ENCODE measurements around the gene PARM1.

PARM1 gene

GRCh38 chr4:75018811-75019479, 86.0 kb downstream of the PARM1 start:
- ChIA-PET CTCF (interaction anchor here (1.2 to 2.2 kb wide), 3 partner anchors 11 to 86 kb away, joined by 3 to 6 read pairs (median 4); partner anchors contain the start of gene PARM1), POLR2A (no interaction called here)

GRCh38 chr4:75025431-75025830, 92.5 kb downstream of the PARM1 start:
- POLR2A ChIA-PET, result no interaction called here
- TF ChIP-seq CTCF (IDR thresholded peaks at IDR 0.05; ENCODE audit: control extremely low read depth, extremely low read depth, low read depth, missing control alignments), result no peak

More at GRCh38 chr4:75018811-75019479, 86.0 kb downstream of the PARM1 start:
- no peak for TF ChIP-seq CTCF (IDR thresholded peaks at IDR 0.05; ENCODE audit: control extremely low read depth, extremely low read depth, low read depth, missing control alignments)
- no peak for DNase-seq (ENCODE audit: extremely low spot score)

GRCh38 chr4:75028196-75028854, 95.4 kb downstream of the PARM1 start:
- no peak for TF ChIP-seq CTCF (IDR thresholded peaks at IDR 0.05; ENCODE audit: control extremely low read depth, extremely low read depth, low read depth, missing control alignments)
- DNase-seq (ENCODE audit: extremely low spot score), result no peak
- ChIA-PET CTCF (interaction anchor here (2.0 kb wide), 1 partner anchor 20 kb away, joined by 5 read pairs; no protein-coding TSS in a partner anchor), POLR2A (no interaction called here)

More at GRCh38 chr4:75025431-75025830, 92.5 kb downstream of the PARM1 start:
- no peak for DNase-seq (ENCODE audit: extremely low spot score)
- CTCF ChIA-PET, result interaction anchor here (1.5 kb wide), 1 partner anchor 11 kb away, joined by 4 read pairs; no protein-coding TSS in a partner anchor

GRCh38 chr4:75030028-75030427, 97.1 kb downstream of the PARM1 start:
- CTCF ChIA-PET, result interaction anchor here (1.0 to 1.4 kb wide), 3 partner anchors 10 to 33 kb away, joined by 3 to 5 read pairs (median 4); no protein-coding TSS in a partner anchor
- POLR2A ChIA-PET, result no interaction called here
- no peak for DNase-seq (ENCODE audit: extremely low spot score)
- no peak for TF ChIP-seq CTCF (IDR thresholded peaks at IDR 0.05; ENCODE audit: control extremely low read depth, extremely low read depth, low read depth, missing control alignments)

- POLR2A ChIA-PET, result no interaction called here
- no peak for TF ChIP-seq CTCF (IDR thresholded peaks at IDR 0.05; ENCODE audit: control extremely low read depth, extremely low read depth, low read depth, missing control alignments)
- DNase-seq (ENCODE audit: extremely low spot score), result no peak
- CTCF ChIA-PET, result interaction anchor here (1.4 kb wide), 1 partner anchor 27 kb away, joined by 4 read pairs; no protein-coding TSS in a partner anchor
Observed at GRCh38 chr4:75030649-75031235, 97.8 kb downstream of the PARM1 start.

GRCh38 chr4:75031775-75032174, 98.9 kb downstream of the PARM1 start:
- ChIA-PET POLR2A (no interaction called here), CTCF (interaction anchor here (1.6 kb wide), 1 partner anchor 13 kb away, joined by 5 read pairs; no protein-coding TSS in a partner anchor)
- TF ChIP-seq CTCF (IDR thresholded peaks at IDR 0.05; ENCODE audit: control extremely low read depth, extremely low read depth, low read depth, missing control alignments), result no peak
- no peak for DNase-seq (ENCODE audit: extremely low spot score)
